K562 (cell line): ENCODE measurements around the gene ATF1.

Experiments
- BHLHE40 ChIP-seq: IDR thresholded peaks from 2 replicates; pipeline ENCODE4 v1.6.1; 2011; ENCODE audit warnings: low read length, improper control_type of control experiment
- E2F1 ChIP-seq: sonication (generic); formaldehyde crosslinking; IDR thresholded peaks from 2 replicates; pipeline ENCODE4 v1.8.1; 2023; ENCODE audit warnings: mild to moderate bottlenecking, missing genetic modification reagents, moderate library complexity
- PHB2 ChIP-seq: fragments of 450-650 bp; IDR thresholded peaks from 2 replicates; pipeline ENCODE4 v1.6.1; 2017; ENCODE audit warnings: low read depth
- TAF1 ChIP-seq: IDR thresholded peaks from 2 replicates; pipeline ENCODE4 v1.6.1; 2011; ENCODE audit warnings: mild to moderate bottlenecking, low read length, moderate library complexity; ENCODE audit not compliant: insufficient read depth, control insufficient read depth, severe bottlenecking; ENCODE audit errors: extremely low read depth
- TEAD4 ChIP-seq, 2 experiments: sonication (generic) in 1 of 2; formaldehyde crosslinking in 1 of 2; IDR thresholded peaks; 2 replicates each; pipeline versions ENCODE4 v1.6.1 to v1.8.0; 2012 to 2022; ENCODE audit warnings: borderline replicate concordance in 1 of 2, inconsistent platforms in 1 of 2, low read length in 1 of 2, mild to moderate bottlenecking in 1 of 2, missing genetic modification reagents in 1 of 2
- ZNF124 ChIP-seq: sonication (generic); formaldehyde crosslinking; IDR thresholded peaks from 2 replicates; pipeline ENCODE4 v1.8.1; 2022; ENCODE audit warnings: missing genetic modification reagents
- ZNF3 ChIP-seq: fragments of 250-450 bp; sonication (Bioruptor Pico); IDR thresholded peaks from 2 replicates; pipeline ENCODE4 v1.5.0; 2021; ENCODE audit warnings: mild to moderate bottlenecking, moderate library complexity
- TF ChIP-seq, protein P1 (sequence below), 2 experiments: fragments of 450-650 bp in 1 of 2; sonication (generic) in 1 of 2; formaldehyde crosslinking in 1 of 2; IDR thresholded peaks in 1 of 2; conservative IDR thresholded peaks in 1 of 2; 2 replicates each; pipeline versions ENCODE4 v1.6.1 to v1.8.1; 2016 to 2023; ENCODE audit warnings: mild to moderate bottlenecking in 2 of 2, moderate library complexity in 2 of 2, inconsistent platforms in 1 of 2, missing genetic modification reagents in 1 of 2

GRCh38 chr12:50751948-50752721, 11.8 kb upstream of the ATF1 start:
- TF ChIP-seq ZNF3 (CRISPR knock-in tag), result no peak
- TF ChIP-seq BHLHE40, result no peak
- TF ChIP-seq ZNF124 (CRISPR knock-in tag), result no peak
- TF ChIP-seq TAF1, result no peak
- TF ChIP-seq TEAD4 (IDR thresholded peaks at IDR 0.05; ENCODE audit: low read length), result no peak
- no peak for TF ChIP-seq TEAD4 (CRISPR knock-in tag; IDR thresholded peaks at IDR 0.05; ENCODE audit: borderline replicate concordance)
- no peak for TF ChIP-seq E2F1
- TF ChIP-seq PHB2, result no peak
- TF ChIP-seq, protein P1, sequence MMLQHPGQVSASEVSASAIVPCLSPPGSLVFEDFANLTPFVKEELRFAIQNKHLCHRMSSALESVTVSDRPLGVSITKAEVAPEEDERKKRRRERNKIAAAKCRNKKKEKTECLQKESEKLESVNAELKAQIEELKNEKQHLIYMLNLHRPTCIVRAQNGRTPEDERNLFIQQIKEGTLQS (IDR thresholded peaks at IDR 0.05), result peak; percentile 74
- TF ChIP-seq, protein P1 (CRISPR knock-in tag; conservative IDR thresholded peaks at IDR 0.05), result no peak
